Effector CD8-positive, alpha-beta T cell (primary cell): ENCODE results near the gene SHOX.
"Not testable (repeated sequence)": the region's sequence is repeated elsewhere in the genome, so short reads cannot be mapped to it uniquely, and the experiment has no call there.

ENCODE experiments used
- DNase-seq: peaks from one replicate; lab custom pipeline; 2025; lab: John Stamatoyannopoulos, UW
- total RNA-seq, 4 experiments: gene quantifications; one replicate each; lab custom pipeline; 2026; lab: John Stamatoyannopoulos, UW

Gene SHOX
- total RNA-seq = 0 to 0.24 (median 0.04) reads per million in 4 experiments

- no peak for DNase-seq
Observed at GRCh38 chrX:630612-631496, at the start of gene SHOX. SHOX (plus strand) TSS chrX:630791; CDS start chrX:630898, 107 bp downstream.

- no peak for DNase-seq
Observed at GRCh38 chrX:581066-581465, 49.5 kb upstream of the SHOX start.

- no peak for DNase-seq
Observed at GRCh38 chrX:581720-582298, 48.8 kb upstream of the SHOX start.

GRCh38 chrX:584572-584971 lies 46.0 kb upstream of the SHOX start:
- no peak for DNase-seq

- DNase-seq = no peak
Observed at GRCh38 chrX:585115-585808, 45.3 kb upstream of the SHOX start.

GRCh38 chrX:586351-586750 lies 44.2 kb upstream of the SHOX start:
- DNase-seq = no peak

- not testable (repeated sequence) for DNase-seq
Observed at GRCh38 chrX:589261-589660, 41.3 kb upstream of the SHOX start.

GRCh38 chrX:590693-591404 lies 39.7 kb upstream of the SHOX start:
- no peak for DNase-seq

- no peak for DNase-seq
Observed at GRCh38 chrX:599837-600715, 30.5 kb upstream of the SHOX start.

GRCh38 chrX:603029-603428 lies 27.6 kb upstream of the SHOX start:
- DNase-seq = not testable (repeated sequence)

- DNase-seq = not testable (repeated sequence)
Observed at GRCh38 chrX:604616-605015, 26.0 kb upstream of the SHOX start.

- not testable (repeated sequence) for DNase-seq
Observed at GRCh38 chrX:608088-608487, 22.5 kb upstream of the SHOX start.

- DNase-seq = no peak
Observed at GRCh38 chrX:614136-614535, 16.5 kb upstream of the SHOX start.

GRCh38 chrX:617401-617800 lies 13.2 kb upstream of the SHOX start:
- no peak for DNase-seq

- DNase-seq = no peak
Observed at GRCh38 chrX:617891-618290, 12.7 kb upstream of the SHOX start.

- not testable (repeated sequence) for DNase-seq
Observed at GRCh38 chrX:618304-618703, 12.3 kb upstream of the SHOX start.

GRCh38 chrX:618761-619450 lies 11.7 kb upstream of the SHOX start:
- no peak for DNase-seq

GRCh38 chrX:619451-619811 lies 11.2 kb upstream of the SHOX start:
- no peak for DNase-seq

- DNase-seq = no peak
Observed at GRCh38 chrX:619812-620531, 10.6 kb upstream of the SHOX start.
